SK-N-SH treated with all-trans-retinoic acid at 6 μM for 48 hours (cell line): ENCODE measurements around the gene CETN2.

Source experiments
- ARNTL ChIP-seq: fragments of 450-650 bp; formaldehyde crosslinking; IDR thresholded peaks from 2 replicates; pipeline ENCODE4 v1.5.0; 2020; ENCODE audit warnings: low read depth, mild to moderate bottlenecking, moderate library complexity, borderline replicate concordance
- BACH2 ChIP-seq: fragments of 250-450 bp; sonication (Bioruptor Pico); IDR thresholded peaks from 2 replicates; pipeline ENCODE4 v1.9.0; 2021; ENCODE audit warnings: mild to moderate bottlenecking, borderline replicate concordance
- ESRRG ChIP-seq: fragments of 250-450 bp; sonication (Bioruptor Pico); IDR thresholded peaks from 2 replicates; pipeline ENCODE4 v1.6.1; 2021; ENCODE audit warnings: mild to moderate bottlenecking
- PATZ1 ChIP-seq: fragments of 250-450 bp; sonication (Bioruptor Pico); IDR thresholded peaks from 2 replicates; pipeline ENCODE4 v1.8.0; 2020; ENCODE audit warnings: mild to moderate bottlenecking, moderate library complexity, borderline replicate concordance
- POU6F1 ChIP-seq: fragments of 250-450 bp; sonication (Bioruptor Pico); IDR thresholded peaks from 2 replicates; pipeline ENCODE4 v1.8.0; 2021; ENCODE audit warnings: low read depth, mild to moderate bottlenecking, moderate library complexity, borderline replicate concordance
- TSHZ2 ChIP-seq: fragments of 250-450 bp; sonication (Bioruptor Pico); IDR thresholded peaks from 2 replicates; pipeline ENCODE4 v1.5.0; 2020; ENCODE audit warnings: mild to moderate bottlenecking, moderate library complexity
- ZC3H10 ChIP-seq: fragments of 250-450 bp; sonication (Bioruptor Pico); IDR thresholded peaks from 2 replicates; pipeline ENCODE4 v1.5.1; 2021; ENCODE audit warnings: mild to moderate bottlenecking, moderate library complexity
- ZFP3 ChIP-seq: fragments of 250-450 bp; sonication (Bioruptor Pico); IDR thresholded peaks from 2 replicates; pipeline ENCODE4 v1.5.0; 2020; ENCODE audit warnings: mild to moderate bottlenecking, moderate library complexity
- ZFP30 ChIP-seq: fragments of 450-650 bp; formaldehyde crosslinking; IDR thresholded peaks from 2 replicates; pipeline ENCODE4 v1.5.0; 2022; ENCODE audit warnings: mild to moderate bottlenecking, moderate library complexity
- ZNF70 ChIP-seq: fragments of 450-650 bp; formaldehyde crosslinking; IDR thresholded peaks from 2 replicates; pipeline ENCODE4 v1.5.0; 2020; ENCODE audit warnings: mild to moderate bottlenecking, moderate library complexity
- ZNF8 ChIP-seq: fragments of 450-650 bp; formaldehyde crosslinking; IDR thresholded peaks from 2 replicates; pipeline ENCODE4 v1.5.0; 2020; ENCODE audit warnings: mild to moderate bottlenecking, moderate library complexity

GRCh38 chrX:152871260-152871659 lies 40.7 kb upstream of the CETN2 start:
- TF ChIP-seq ARNTL (no peak), POU6F1 (no peak), ESRRG (no peak), PATZ1 (CRISPR knock-in tag) (no peak), ZNF70 (no peak), ZFP30 (CRISPR knock-in tag) (no peak), TSHZ2 (CRISPR knock-in tag) (no peak), BACH2 (CRISPR knock-in tag) (no peak), ZC3H10 (CRISPR knock-in tag) (no peak), ZFP3 (CRISPR knock-in tag) (no peak), ZNF8 (no peak)
